Gastrocnemius medialis (tissue), 4 donors: ENCODE data around the gene MACROD1.

ENCODE experiments used
- POLR2A ChIP-seq, 2 donors: fragments of 450-650 bp; IDR thresholded peaks; one replicate each; pipeline ENCODE4 v1.6.1; 2017; ENCODE audit warnings: antibody characterized with exemption in 2 of 2, mild to moderate bottlenecking in 2 of 2, moderate library complexity in 2 of 2
- TF ChIP-seq, protein P1 (sequence below), 5 experiments: fragments of 450-650 bp in 3 of 5; fragments of 200-600 bp in 2 of 5; sonication (generic) in 2 of 5; IDR thresholded peaks in 4 of 5; conservative IDR thresholded peaks in 1 of 5; 1 replicate in 4 of 5; 2 replicates in 1 of 5; pipeline ENCODE4 v1.5.1; 2016 to 2019; ENCODE audit warnings: antibody characterized with exemption in 5 of 5, mild to moderate bottlenecking in 3 of 5, moderate library complexity in 3 of 5

DNA sequence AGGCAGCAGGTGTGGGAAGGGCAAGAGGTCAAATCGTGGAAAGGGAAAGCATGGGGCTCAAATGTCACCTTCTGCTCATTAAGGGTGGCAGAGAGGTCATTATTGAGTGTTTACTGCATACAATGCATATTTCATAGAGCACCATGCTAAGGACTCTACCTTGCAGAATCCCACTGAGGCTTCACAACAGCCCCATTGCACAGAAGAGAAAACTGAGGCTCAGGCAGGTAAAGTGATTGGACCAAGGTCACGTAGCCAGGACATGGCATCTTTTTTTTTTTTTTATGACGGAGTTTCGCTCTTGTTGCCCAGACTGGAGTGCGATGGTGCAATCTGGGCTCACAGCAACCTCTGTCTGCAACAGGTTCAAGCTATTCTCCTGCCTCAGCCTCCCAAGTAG, 122.4 kb downstream of the MACROD1 start:
- TF ChIP-seq, protein P1, sequence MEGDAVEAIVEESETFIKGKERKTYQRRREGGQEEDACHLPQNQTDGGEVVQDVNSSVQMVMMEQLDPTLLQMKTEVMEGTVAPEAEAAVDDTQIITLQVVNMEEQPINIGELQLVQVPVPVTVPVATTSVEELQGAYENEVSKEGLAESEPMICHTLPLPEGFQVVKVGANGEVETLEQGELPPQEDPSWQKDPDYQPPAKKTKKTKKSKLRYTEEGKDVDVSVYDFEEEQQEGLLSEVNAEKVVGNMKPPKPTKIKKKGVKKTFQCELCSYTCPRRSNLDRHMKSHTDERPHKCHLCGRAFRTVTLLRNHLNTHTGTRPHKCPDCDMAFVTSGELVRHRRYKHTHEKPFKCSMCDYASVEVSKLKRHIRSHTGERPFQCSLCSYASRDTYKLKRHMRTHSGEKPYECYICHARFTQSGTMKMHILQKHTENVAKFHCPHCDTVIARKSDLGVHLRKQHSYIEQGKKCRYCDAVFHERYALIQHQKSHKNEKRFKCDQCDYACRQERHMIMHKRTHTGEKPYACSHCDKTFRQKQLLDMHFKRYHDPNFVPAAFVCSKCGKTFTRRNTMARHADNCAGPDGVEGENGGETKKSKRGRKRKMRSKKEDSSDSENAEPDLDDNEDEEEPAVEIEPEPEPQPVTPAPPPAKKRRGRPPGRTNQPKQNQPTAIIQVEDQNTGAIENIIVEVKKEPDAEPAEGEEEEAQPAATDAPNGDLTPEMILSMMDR (IDR thresholded peaks at IDR 0.05 in 4 of 5, conservative IDR thresholded peaks at IDR 0.05 in 1 of 5), result no peak
- TF ChIP-seq POLR2A (IDR thresholded peaks at IDR 0.05), result no peak
